ENCODE data around the gene FBLN2.
"Not testable (repeated sequence)": the region's sequence is repeated elsewhere in the genome, so short reads cannot be mapped to it uniquely, and the experiment has no call there.

FBLN2 gene

GRCh38 chr3:13548696-13549622, at the start of gene FBLN2:
Gene FBLN2, plus strand, starts transcription at chr3:13549125. Its CDS starts 21,231 bp downstream, at chr3:13570356.
- peak; percentile 35 for DNase-seq

- not testable (repeated sequence) for DNase-seq
These were observed 49.7 kb upstream of the FBLN2 start for GRCh38 chr3:13499246-13499645.

- DNase-seq, result peak; percentile 14
These were observed 48.6 kb upstream of the FBLN2 start for GRCh38 chr3:13500133-13500885.

GRCh38 chr3:13501056-13501455, 47.9 kb upstream of the FBLN2 start:
- no peak for DNase-seq

- no peak for DNase-seq
These were observed 47.4 kb upstream of the FBLN2 start for GRCh38 chr3:13501521-13501920.

- DNase-seq, result no peak
These were observed 46.8 kb upstream of the FBLN2 start for GRCh38 chr3:13501958-13502790.

GRCh38 chr3:13502791-13503060, 46.2 kb upstream of the FBLN2 start:
- DNase-seq, result no peak

- DNase-seq, result no peak
These were observed 44.6 kb upstream of the FBLN2 start for GRCh38 chr3:13504161-13504831.

- DNase-seq, result no peak
These were observed 43.5 kb upstream of the FBLN2 start for GRCh38 chr3:13505147-13506130.

- no peak for DNase-seq
These were observed 42.7 kb upstream of the FBLN2 start for GRCh38 chr3:13506239-13506638.

GRCh38 chr3:13506680-13507079, 42.2 kb upstream of the FBLN2 start:
- DNase-seq, result no peak

GRCh38 chr3:13507247-13507569, 41.7 kb upstream of the FBLN2 start:
- DNase-seq, result no peak

GRCh38 chr3:13507570-13508339, 41.2 kb upstream of the FBLN2 start:
- no peak for DNase-seq

- DNase-seq, result no peak
These were observed 40.4 kb upstream of the FBLN2 start for GRCh38 chr3:13508496-13508895.

- DNase-seq, result no peak
These were observed 39.7 kb upstream of the FBLN2 start for GRCh38 chr3:13509059-13509815.

GRCh38 chr3:13509816-13510192, 39.1 kb upstream of the FBLN2 start:
- no peak for DNase-seq

GRCh38 chr3:13512451-13512850, 36.5 kb upstream of the FBLN2 start:
- no peak for DNase-seq

GRCh38 chr3:13513051-13513912, 35.6 kb upstream of the FBLN2 start:
- DNase-seq, result no peak

GRCh38 chr3:13513913-13514517, 34.9 kb upstream of the FBLN2 start:
- no peak for DNase-seq
